HEK293T (cell line): ENCODE data around the gene FBXO28.

Experiments
- ELF4 ChIP-seq: fragments of 450-650 bp; IDR thresholded peaks from 2 replicates; pipeline ENCODE4 v1.6.1; 2017; ENCODE audit warnings: antibody characterized with exemption
- FOXK2 ChIP-seq: fragments of 450-650 bp; IDR thresholded peaks from 2 replicates; pipeline ENCODE4 v1.6.1; 2016; ENCODE audit warnings: mild to moderate bottlenecking
- SP1 ChIP-seq: fragments of 450-650 bp; IDR thresholded peaks from 2 replicates; pipeline ENCODE4 v1.6.1; 2017
- TF ChIP-seq, protein P1 (sequence below): fragments of 450-650 bp; IDR thresholded peaks from 2 replicates; pipeline ENCODE4 v1.6.1; 2016

DNA sequence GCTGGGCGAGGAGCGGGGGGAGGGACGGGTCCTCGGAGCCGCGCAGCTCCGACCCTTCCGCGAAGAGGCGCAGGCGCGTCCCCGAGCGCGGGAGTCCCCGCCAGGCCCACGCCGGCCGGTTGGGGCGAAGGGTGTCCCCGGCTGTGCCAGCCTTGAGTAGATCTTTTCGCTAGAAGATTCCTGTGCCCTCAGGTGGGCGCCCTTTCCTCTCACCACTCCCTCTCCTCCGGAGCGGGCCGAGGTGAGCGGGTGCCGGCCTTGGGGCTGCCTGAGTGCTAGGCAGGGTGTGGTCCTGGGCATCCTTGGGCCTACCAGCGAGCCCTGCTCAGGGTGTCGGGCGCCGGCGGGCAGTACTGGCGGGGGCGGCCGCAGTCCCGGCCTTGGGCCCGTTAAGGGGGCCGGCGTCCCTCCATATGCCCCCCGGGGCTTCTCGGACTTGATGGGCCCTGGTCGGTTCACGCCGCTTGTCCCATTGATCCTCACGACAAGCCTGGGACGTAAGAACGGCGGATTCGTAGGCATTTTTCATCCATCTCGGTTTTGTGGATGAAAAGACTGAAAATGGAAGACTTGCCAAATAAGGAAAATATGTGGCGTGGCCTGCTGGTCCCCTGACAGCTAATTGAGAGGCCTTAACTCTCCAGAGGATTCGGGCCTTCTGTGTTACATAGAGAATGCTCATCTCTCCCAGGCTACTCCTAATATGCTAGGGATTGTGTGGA lies 69.8 kb downstream of the FBXO28 start:
- TF ChIP-seq, protein P1, sequence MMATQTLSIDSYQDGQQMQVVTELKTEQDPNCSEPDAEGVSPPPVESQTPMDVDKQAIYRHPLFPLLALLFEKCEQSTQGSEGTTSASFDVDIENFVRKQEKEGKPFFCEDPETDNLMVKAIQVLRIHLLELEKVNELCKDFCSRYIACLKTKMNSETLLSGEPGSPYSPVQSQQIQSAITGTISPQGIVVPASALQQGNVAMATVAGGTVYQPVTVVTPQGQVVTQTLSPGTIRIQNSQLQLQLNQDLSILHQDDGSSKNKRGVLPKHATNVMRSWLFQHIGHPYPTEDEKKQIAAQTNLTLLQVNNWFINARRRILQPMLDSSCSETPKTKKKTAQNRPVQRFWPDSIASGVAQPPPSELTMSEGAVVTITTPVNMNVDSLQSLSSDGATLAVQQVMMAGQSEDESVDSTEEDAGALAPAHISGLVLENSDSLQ: no peak
- TF ChIP-seq SP1 (no peak), FOXK2 (no peak), ELF4 (no peak)
